ENCODE measurements around the gene TOPBP1.

Gene TOPBP1

DNA sequence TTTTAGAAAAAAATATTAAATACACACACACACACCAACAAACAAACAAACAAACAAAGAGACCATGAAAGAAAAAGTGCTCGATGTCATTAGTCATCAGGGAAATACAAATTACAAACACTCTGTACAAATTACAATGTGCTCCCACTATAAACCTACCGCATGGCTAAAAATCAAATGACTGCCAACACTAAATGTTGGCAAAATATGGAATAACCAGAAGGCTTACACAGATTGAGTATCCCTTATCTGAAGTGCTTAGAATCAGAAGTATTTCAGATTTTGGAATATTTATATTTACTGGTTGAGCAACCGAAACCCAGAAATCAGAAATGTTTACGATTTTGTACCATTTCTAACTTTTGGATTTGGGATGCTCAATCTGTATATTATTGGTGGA lies 54.8 kb downstream of the TOPBP1 start:
- DNase-seq (ENCODE audit: extremely low read depth, low read depth): no peak
- TF ChIP-seq, protein P1, sequence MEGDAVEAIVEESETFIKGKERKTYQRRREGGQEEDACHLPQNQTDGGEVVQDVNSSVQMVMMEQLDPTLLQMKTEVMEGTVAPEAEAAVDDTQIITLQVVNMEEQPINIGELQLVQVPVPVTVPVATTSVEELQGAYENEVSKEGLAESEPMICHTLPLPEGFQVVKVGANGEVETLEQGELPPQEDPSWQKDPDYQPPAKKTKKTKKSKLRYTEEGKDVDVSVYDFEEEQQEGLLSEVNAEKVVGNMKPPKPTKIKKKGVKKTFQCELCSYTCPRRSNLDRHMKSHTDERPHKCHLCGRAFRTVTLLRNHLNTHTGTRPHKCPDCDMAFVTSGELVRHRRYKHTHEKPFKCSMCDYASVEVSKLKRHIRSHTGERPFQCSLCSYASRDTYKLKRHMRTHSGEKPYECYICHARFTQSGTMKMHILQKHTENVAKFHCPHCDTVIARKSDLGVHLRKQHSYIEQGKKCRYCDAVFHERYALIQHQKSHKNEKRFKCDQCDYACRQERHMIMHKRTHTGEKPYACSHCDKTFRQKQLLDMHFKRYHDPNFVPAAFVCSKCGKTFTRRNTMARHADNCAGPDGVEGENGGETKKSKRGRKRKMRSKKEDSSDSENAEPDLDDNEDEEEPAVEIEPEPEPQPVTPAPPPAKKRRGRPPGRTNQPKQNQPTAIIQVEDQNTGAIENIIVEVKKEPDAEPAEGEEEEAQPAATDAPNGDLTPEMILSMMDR (IDR thresholded peaks at IDR 0.05; ENCODE audit: low read depth, low read length): no peak

- no peak for DNase-seq (ENCODE audit: extremely low read depth, low read depth)
- TF ChIP-seq, protein P1 (IDR thresholded peaks at IDR 0.05; ENCODE audit: low read depth, low read length): no peak
These were observed 55.4 kb downstream of the TOPBP1 start for GRCh38 chr3:133606342-133606741.

- DNase-seq (ENCODE audit: extremely low read depth, low read depth): no peak
- TF ChIP-seq, protein P1 (IDR thresholded peaks at IDR 0.05; ENCODE audit: low read depth, low read length): no peak
These were observed 61.1 kb downstream of the TOPBP1 start for GRCh38 chr3:133600572-133601081.

DNA sequence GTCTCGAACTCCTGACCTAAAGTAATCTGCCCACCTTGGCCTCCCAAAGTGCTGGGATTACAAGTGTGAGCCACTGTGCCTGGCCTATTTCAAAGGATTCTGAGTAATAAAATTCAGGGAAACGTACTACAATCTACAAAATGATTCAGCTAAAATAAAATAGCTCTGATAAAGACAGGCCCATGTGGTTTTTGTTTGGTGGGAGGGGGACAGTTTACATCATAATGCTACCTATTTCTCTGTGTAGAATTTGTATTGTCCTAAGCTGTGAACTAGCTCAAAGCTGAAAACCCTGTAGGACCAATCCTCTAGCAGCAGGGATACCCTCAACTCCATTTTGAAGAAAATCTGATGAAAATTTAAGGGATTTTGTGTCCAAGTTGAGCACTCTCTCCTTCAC lies 62.5 kb downstream of the TOPBP1 start:
- TF ChIP-seq, protein P1 (IDR thresholded peaks at IDR 0.05; ENCODE audit: low read depth, low read length): no peak
- DNase-seq (ENCODE audit: extremely low read depth, low read depth): no peak

DNA sequence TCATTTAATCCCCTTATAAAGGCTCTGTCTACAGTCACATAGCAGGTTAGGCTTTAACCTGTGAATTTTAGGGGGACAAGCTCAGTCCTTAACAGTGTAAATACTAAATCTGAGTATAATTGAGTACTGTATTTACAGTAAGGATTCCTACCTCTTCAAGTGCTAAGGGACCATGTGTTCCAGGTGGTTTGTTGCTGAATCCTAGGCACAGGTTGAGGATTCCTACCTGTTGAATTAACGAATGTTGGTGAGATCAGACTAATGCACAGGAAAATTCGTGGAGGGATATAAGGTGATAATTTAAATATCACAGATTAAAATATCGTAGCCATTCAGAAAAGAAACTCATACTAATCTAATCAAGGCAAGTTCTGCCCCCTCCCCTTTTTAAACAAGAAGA lies 63.3 kb downstream of the TOPBP1 start:
- TF ChIP-seq, protein P1 (IDR thresholded peaks at IDR 0.05; ENCODE audit: low read depth, low read length): no peak
- DNase-seq (ENCODE audit: extremely low read depth, low read depth): no peak

GRCh38 chr3:133595341-133595740 lies 66.4 kb downstream of the TOPBP1 start:
- TF ChIP-seq, protein P1 (IDR thresholded peaks at IDR 0.05; ENCODE audit: low read depth, low read length): no peak
- DNase-seq (ENCODE audit: extremely low read depth, low read depth): no peak

DNA sequence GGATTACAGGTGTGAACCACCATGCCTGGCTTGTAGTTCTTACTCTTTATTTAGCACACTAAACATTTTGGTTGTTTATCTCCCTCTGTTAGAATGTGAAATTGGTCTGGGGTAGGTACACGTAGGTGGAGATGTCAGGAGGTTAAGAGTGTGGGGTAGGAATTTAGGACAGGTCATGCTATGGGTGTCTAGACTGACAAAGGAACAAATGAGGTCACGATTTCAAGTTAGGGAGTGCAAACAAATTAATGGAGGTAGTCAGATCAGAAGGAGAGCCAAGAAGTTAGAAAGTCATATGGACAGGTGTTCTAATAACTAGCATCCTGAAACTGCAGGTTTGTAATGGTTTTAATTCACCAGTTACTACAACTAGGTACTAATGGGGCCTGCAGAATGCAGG lies 68.5 kb downstream of the TOPBP1 start:
- no peak for DNase-seq (ENCODE audit: extremely low read depth, low read depth)
- TF ChIP-seq, protein P1 (IDR thresholded peaks at IDR 0.05; ENCODE audit: low read depth, low read length): no peak

All from AG09319 (cell line).